Heart left ventricle (tissue), 16 donors: ENCODE data around the gene SPECC1L. TPM values are rescaled to one million over a fixed set of nuclear protein-coding genes. Genes with fewer than 3 reads are reported as not detected.
"Not testable (repeated sequence)": the region's sequence is repeated elsewhere in the genome, so short reads cannot be mapped to it uniquely, and the experiment has no call there.

Experiments used
- ATAC-seq, 4 donors: fragments of 200-7000 bp; cut with Tn5 transposase; one replicate each; pipeline ENCODE4 v1.9.1; 2020 to 2022; ENCODE audit warnings: moderate library complexity in 4 of 4, mild to moderate bottlenecking in 3 of 4, moderate number of reproducible peaks in 1 of 4
- DNase-seq, 5 donors: peaks; one replicate each; pipeline ENCODE4 v3.0.0-alpha.2; 2020
- H3K27ac ChIP-seq, 12 donors: fragments of 200-600 bp; sonication (generic) in 4 of 12; one replicate each; pipeline versions ENCODE4 v1.5.0 to v1.8.0; 2016 to 2022; ENCODE audit warnings: mild to moderate bottlenecking in 2 of 12
- H3K27me3 ChIP-seq, 9 donors: fragments of 200-600 bp; sonication (generic) in 2 of 9; one replicate each; pipeline versions ENCODE4 v1.5.1 to v1.8.0; 2016 to 2022; ENCODE audit warnings: mild to moderate bottlenecking in 3 of 9
- H3K36me3 ChIP-seq, 9 donors: fragments of 200-600 bp; sonication (generic) in 2 of 9; one replicate each; pipeline versions ENCODE4 v1.5.0 to v1.8.0; 2018 to 2022; ENCODE audit warnings: mild to moderate bottlenecking in 2 of 9
- H3K4me1 ChIP-seq, 12 donors: fragments of 200-600 bp; sonication (generic) in 4 of 12; one replicate each; pipeline versions ENCODE4 v1.5.0 to v1.8.0; 2016 to 2022; ENCODE audit warnings: mild to moderate bottlenecking in 3 of 12
- H3K4me3 ChIP-seq, 12 donors: fragments of 200-600 bp; sonication (generic) in 4 of 12; one replicate each; pipeline versions ENCODE4 v1.5.0 to v1.8.0; 2017 to 2022; ENCODE audit warnings: mild to moderate bottlenecking in 9 of 12, moderate library complexity in 4 of 12
- H3K9me3 ChIP-seq, 12 donors: fragments of 200-600 bp; sonication (generic) in 4 of 12; one replicate each; pipeline versions ENCODE4 v1.5.0 to v1.8.0; 2016 to 2022; ENCODE audit warnings: mild to moderate bottlenecking in 1 of 12
- POLR2A ChIP-seq, 2 donors: fragments of 450-650 bp; IDR thresholded peaks; one replicate each; pipeline ENCODE4 v1.6.1; 2017; ENCODE audit warnings: antibody characterized with exemption in 2 of 2, mild to moderate bottlenecking in 2 of 2, moderate library complexity in 2 of 2
- WGBS, 4 donors: extraction: QIAGEN DNeasy Blood & Tissue Kit in 2 of 4; methylation state at CpG; one replicate each; pipeline versions ENCODE4 v1.1.5 to v1.1.7; 2013 to 2018; 5-methylcytosine and 5-hydroxymethylcytosine counted together
- intact Hi-C, 10 donors: fragments of 100-400 bp; cut with DNase I; formaldehyde crosslinking; loops; one replicate each; pipeline versions ENCODE4 v1.11.1 to v1.14.2; 2022
- polyA plus RNA-seq, 2 donors: library from polyadenylated mRNA; stranded (reverse); fragments of 200-250 nt; gene quantifications; one replicate each; pipeline ENCODE4 v1.2.3, GENCODE V29; 2013
- total RNA-seq, 9 donors: library from RNA; depleted of rRNA in 2 of 9; stranded (reverse); fragments of >200 nt in 2 of 9; fragmentation: NEBNext Ultra II Directional in 3 of 9; extraction: Animal tissue kit (Norgen Biotek cat#: 25700) in 3 of 9; gene quantifications; one replicate each; pipeline versions ENCODE4 v1.1.0 to v1.2.4, GENCODE V29; 2016 to 2023
- TF ChIP-seq, protein P1 (sequence below), 12 donors: fragments of 200-600 bp; sonication (generic) in 4 of 12; IDR thresholded peaks; one replicate each; pipeline versions ENCODE4 v1.5.0 to v1.8.0; 2018 to 2022; ENCODE audit warnings: antibody characterized with exemption in 12 of 12, mild to moderate bottlenecking in 5 of 12
- donor health status: ischemic (EF 13 %, LVEDD 7.1; RV severe dilation, severe dysfunction).
- donor health status: healthy with polysubstance abuse.
- donor health status: DM: no; HTN: yes; CAD: no.
- donor health status: DM: no; HTN: no; CAD: no.
- donor health status: ischemic (EF 25% LVEDD 6.9; RV normal size, moderate dysfunction).
- donor health status: ischemic (EF 25% LVEDD 5.7; RV mildly dilated, moderate dysfunction).
- donor health status: healthy.
- donor health status: DM: yes; HTN: yes; CAD: no.
- donor health status: ischemic (EF 35%, LVEDD 5.7; RV mildly dilated, moderate dysfunction).
- donor health status: nonischemic (EF 11% LVEDD 7.7; RV severe dilation, severe dysfunction).
- donor health status: DM: yes; HTN: yes; CAD: no.
- donor health status: PGD.
- donor health status: ischemic (EF 29% LVEDD 5.4; RV normal size, mild dysfunction).
- donor health status: nonischemic (EF 23%, LVEDD 6.1; RV moderate dilation, normal function).

SPECC1L gene
- total and polyA plus RNA-seq, 11 donors, result 9.8 to 65.3 (median 38.9) TPM

DNA sequence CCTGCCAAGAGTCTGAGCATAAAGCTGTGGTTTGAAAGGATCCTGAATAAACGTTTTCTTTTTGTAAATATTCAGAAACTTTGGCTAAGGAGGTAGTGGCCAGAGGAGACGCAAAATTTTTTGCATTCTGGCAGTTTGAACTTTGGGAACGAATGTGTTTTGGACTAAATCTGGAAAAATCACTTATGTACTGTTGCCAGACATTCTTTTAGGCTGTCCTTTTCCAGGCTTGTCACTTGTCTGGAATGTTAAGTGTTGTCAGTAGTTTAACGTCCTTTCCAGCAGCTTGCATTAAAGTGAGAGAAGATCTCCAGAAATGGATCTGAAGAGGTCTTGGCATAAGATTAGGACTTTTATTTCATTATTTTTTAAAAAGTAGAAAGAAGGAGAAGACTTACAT lies 18.5 kb downstream of the SPECC1L start:
- Histone ChIP-seq H3K27me3 (no peaks in the 10 kb centered on the region), H3K27ac (peak overlapping the region; percentile 48 to 89 (median 80)), H3K36me3 (no peaks in the 10 kb centered on the region), H3K9me3 (no peaks in the 10 kb centered on the region), H3K4me1 (peaks cover 7 to 83% (median 64%) of the 10 kb centered on the region in 12 donors), H3K4me3 (peak overlapping the region in 3 of 12 donors; percentile 2 to 20 (median 11))
- intact Hi-C loops, result no loop called here
- DNase-seq (no peak), ATAC-seq (peak; percentile 48 to 70 (median 60))
- WGBS, 4 donors, result 1 to 16% (median 7%) methylated on average over 4 of the region's 4 CpGs
- TF ChIP-seq POLR2A (IDR thresholded peaks at IDR 0.05), result no peak
- TF ChIP-seq, protein P1, sequence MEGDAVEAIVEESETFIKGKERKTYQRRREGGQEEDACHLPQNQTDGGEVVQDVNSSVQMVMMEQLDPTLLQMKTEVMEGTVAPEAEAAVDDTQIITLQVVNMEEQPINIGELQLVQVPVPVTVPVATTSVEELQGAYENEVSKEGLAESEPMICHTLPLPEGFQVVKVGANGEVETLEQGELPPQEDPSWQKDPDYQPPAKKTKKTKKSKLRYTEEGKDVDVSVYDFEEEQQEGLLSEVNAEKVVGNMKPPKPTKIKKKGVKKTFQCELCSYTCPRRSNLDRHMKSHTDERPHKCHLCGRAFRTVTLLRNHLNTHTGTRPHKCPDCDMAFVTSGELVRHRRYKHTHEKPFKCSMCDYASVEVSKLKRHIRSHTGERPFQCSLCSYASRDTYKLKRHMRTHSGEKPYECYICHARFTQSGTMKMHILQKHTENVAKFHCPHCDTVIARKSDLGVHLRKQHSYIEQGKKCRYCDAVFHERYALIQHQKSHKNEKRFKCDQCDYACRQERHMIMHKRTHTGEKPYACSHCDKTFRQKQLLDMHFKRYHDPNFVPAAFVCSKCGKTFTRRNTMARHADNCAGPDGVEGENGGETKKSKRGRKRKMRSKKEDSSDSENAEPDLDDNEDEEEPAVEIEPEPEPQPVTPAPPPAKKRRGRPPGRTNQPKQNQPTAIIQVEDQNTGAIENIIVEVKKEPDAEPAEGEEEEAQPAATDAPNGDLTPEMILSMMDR (IDR thresholded peaks at IDR 0.05), result no peak

DNA sequence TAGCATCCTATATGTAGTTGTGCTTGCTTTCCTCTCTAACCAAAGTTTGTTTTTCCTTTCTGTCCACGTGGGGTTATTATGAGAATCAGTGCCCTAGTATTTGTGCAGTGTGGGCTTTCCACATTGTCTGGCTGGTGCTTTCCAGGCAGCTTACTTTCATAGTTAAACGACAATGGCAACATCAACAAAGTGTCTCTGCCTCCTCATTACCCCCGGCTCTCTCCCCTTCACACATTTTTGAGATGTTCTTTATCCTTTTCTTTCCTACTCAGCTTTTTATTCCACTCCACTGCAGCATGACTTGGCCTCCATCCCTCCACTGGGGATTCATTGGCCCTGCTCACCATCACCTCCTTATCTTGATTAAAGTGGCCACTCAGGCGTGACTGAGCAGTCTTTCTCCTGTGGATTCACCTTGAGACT lies 19.1 kb downstream of the SPECC1L start:
- TF ChIP-seq, protein P1 (IDR thresholded peaks at IDR 0.05), result no peak
- TF ChIP-seq POLR2A (IDR thresholded peaks at IDR 0.05), result no peak
- no peaks in the 10 kb centered on the region for H3K27me3 ChIP-seq
- 11 to 19% (median 14%) methylated on average over 4 of the region's 4 CpGs for WGBS, 4 donors
- peak in 2 of 4 donors; percentile 5 to 14 for ATAC-seq
- no peaks in the 10 kb centered on the region for H3K36me3 ChIP-seq
- DNase-seq, result no peak
- H3K4me3 ChIP-seq, result peak overlapping the region in 3 of 12 donors; percentile 2 to 20 (median 11)
- intact Hi-C loops, result no loop called here
- H3K9me3 ChIP-seq, result no peaks in the 10 kb centered on the region
- peak overlapping the region; percentile 48 to 89 (median 80) for H3K27ac ChIP-seq
- H3K4me1 ChIP-seq, result peaks cover 7 to 86% (median 64%) of the 10 kb centered on the region in 12 donors

DNA sequence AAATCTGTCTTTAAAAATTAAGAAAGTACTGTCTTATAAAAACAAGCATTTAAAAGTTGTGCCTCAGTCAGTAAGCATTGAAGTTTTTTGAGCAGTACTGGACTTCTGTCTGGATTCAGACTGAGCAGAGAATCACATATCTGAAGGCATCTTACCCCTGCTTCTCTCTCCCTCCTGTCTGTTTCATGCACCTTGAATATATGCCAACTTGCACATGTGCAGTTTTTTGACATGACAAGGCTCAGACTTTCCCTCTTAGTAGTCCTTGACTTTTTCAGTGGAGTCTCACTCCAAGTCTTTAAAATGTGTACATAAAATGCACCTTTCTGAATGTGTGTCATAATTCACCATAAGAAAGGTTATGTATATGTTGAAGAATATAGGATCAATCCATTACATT lies 19.8 kb downstream of the SPECC1L start:
- DNase-seq (no peak), ATAC-seq (no peak)
- H3K4me3 ChIP-seq, result no peak overlapping the region
- intact Hi-C loops, result no loop called here
- TF ChIP-seq, protein P1 (IDR thresholded peaks at IDR 0.05), result no peak
- no peak for TF ChIP-seq POLR2A (IDR thresholded peaks at IDR 0.05)
- no peaks in the 10 kb centered on the region for H3K9me3 ChIP-seq
- no peaks in the 10 kb centered on the region for H3K36me3 ChIP-seq
- H3K27me3 ChIP-seq, result no peaks in the 10 kb centered on the region
- H3K27ac ChIP-seq, result peak overlapping the region; percentile 48 to 89 (median 80)
- peaks cover 7 to 82% (median 61%) of the 10 kb centered on the region in 12 donors for H3K4me1 ChIP-seq

DNA sequence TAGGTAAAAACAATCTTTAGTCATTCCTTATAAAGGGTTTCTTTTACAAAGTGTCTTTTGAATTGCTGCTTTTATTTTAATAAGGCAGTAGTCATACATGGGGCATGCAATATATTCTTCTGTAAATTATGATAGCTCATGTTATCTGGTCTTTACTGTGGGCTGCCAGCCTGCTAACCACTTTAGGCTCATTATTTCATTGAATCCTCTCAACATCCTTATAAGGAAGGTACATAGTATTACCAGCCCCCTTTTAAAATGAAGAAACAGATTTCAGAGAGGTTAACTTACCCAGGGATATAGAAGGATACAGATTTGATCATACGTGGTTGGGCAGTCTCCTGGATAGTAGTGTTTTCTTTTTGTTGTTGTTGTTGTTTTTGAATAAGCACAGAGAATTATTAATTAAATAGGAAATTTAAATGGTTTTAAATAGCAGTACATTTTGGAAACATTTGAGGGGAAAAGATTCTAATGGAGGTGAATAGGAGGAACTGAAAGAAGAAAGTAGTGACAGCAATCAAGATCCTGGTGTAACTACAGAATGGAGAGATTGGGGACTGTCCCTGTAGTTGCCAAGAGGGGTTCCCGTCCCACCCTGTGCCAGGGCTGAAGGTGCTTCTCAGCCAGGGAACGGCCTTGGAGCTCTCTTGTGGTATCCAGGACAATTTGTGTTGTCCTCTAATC lies 21.0 kb downstream of the SPECC1L start:
- WGBS, 4 donors, result 56 to 81% (median 68%) methylated on average over 3 of the region's 3 CpGs
- intact Hi-C loops, result no loop called here
- TF ChIP-seq, protein P1 (IDR thresholded peaks at IDR 0.05), result no peak
- no peak for TF ChIP-seq POLR2A (IDR thresholded peaks at IDR 0.05)
- H3K9me3 ChIP-seq, result no peaks in the 10 kb centered on the region
- peaks cover 7 to 81% (median 53%) of the 10 kb centered on the region in 12 donors for H3K4me1 ChIP-seq
- no peak for DNase-seq
- H3K36me3 ChIP-seq, result no peaks in the 10 kb centered on the region
- no peaks in the 10 kb centered on the region for H3K27me3 ChIP-seq
- no peak for ATAC-seq
- H3K27ac ChIP-seq, result peak overlapping the region in 11 of 12 donors; percentile 49 to 89 (median 80)
- H3K4me3 ChIP-seq, result no peak overlapping the region

DNA sequence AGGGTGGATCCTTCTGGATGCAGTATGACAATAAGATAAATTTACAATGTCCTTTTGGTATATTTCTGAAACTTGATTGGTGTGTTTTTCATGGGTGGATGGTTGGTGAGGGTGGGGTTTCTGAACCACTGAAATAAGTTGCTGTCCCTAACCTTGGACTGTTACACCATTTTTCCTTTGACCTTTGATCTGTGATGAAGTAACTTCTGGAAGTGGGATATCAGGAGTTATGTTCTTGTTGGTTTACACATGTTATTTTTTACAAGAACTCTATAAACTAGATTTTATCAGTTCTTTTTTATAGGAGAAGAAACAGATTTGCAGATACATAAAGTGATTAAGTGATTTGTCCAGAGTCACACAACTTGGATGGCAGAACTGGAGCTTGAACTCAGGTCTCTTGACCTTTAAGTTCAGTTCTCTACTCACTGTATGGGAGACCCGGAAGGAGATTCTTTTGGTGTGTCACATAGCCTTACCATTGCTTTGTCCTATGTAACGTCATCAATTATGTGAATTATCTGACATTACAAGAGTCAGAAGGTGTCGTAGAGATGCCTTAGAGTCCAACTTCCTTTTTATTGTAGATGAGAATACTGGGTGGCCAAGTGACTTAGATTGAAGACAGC lies 21.7 kb downstream of the SPECC1L start:
- WGBS, 4 donors, result 86 to 94% (median 88%) methylated on average over 3 of the region's 3 CpGs
- Histone ChIP-seq H3K27ac (peak overlapping the region in 10 of 12 donors; percentile 42 to 89 (median 82)), H3K4me1 (peaks cover 7 to 76% (median 51%) of the 10 kb centered on the region in 12 donors)
- DNase-seq, intact Hi-C loops, H3K4me3 ChIP-seq, H3K27me3 ChIP-seq, H3K36me3 ChIP-seq, H3K9me3 ChIP-seq, ATAC-seq: not testable (repeated sequence)

DNA sequence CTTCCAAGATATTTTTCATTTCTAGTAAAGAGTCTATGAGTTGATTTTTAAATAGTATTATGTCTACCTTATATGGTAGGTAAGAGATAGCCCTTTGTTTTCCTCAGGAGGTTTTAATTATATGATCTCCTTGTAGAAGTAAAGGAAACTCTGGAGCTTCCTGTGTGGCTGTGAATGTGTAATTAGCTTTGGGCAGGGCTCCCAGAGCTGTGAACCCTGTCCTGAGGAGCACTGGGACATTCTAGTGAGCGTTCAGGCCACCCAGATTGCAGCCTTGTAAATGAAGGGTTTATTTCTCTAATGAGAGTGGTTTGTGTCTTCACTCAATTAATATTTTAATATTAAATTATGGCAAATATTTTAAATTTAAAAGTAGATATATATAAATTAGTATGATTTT lies 24.3 kb downstream of the SPECC1L start:
- DNase-seq, intact Hi-C loops, H3K9me3 ChIP-seq, H3K36me3 ChIP-seq, H3K4me3 ChIP-seq, H3K27me3 ChIP-seq: not testable (repeated sequence)
- Histone ChIP-seq H3K4me1 (peaks cover 3 to 65% (median 36%) of the 10 kb centered on the region in 12 donors), H3K27ac (peak overlapping the region in 6 of 12 donors; percentile 7 to 49 (median 26))
- peak in 3 of 4 donors; percentile 16 to 68 (median 41) for ATAC-seq
- 6 to 25% (median 7%) methylated on average over 1 of the region's 1 CpG for WGBS, 4 donors
